Astrocyte (in vitro differentiated cells and primary cell): Measurements from ENCODE around the gene RABGGTA.

Source experiments
- CTCF ChIP-seq: IDR thresholded peaks from 2 replicates; pipeline ENCODE4 v1.5.1; 2011; ENCODE audit warnings: low read depth, mild to moderate bottlenecking, inconsistent platforms, low read length, moderate library complexity; ENCODE audit not compliant: insufficient read depth
- EZH2 ChIP-seq: IDR thresholded peaks from 2 replicates; pipeline ENCODE4 v1.6.1; 2012; ENCODE audit warnings: mild to moderate bottlenecking, low read length, inconsistent platforms; ENCODE audit not compliant: insufficient read depth

GRCh38 chr14:24234095-24235005 is 37.0 kb downstream of the RABGGTA start:
- TF ChIP-seq CTCF (no peak), EZH2 (no peak)
